Peyer's patch (tissue), 4 donors: Measurements from ENCODE around the gene AQP3.

Experiments
- CTCF ChIP-seq, 6 experiments: fragments of 450-650 bp in 4 of 6; fragments of 200-600 bp in 2 of 6; sonication (generic) in 1 of 6; IDR thresholded peaks; one replicate each; pipeline ENCODE4 v1.5.1; 2017 to 2019; ENCODE audit warnings: antibody characterized with exemption in 6 of 6, mild to moderate bottlenecking in 3 of 6, moderate library complexity in 1 of 6
- POLR2A ChIP-seq, 2 donors: fragments of 450-650 bp; IDR thresholded peaks; one replicate each; pipeline ENCODE4 v1.5.1; 2017; ENCODE audit warnings: antibody characterized with exemption in 2 of 2, mild to moderate bottlenecking in 2 of 2, moderate library complexity in 2 of 2

- TF ChIP-seq CTCF (IDR thresholded peaks at IDR 0.05) = no peak
- TF ChIP-seq POLR2A (IDR thresholded peaks at IDR 0.05) = peak in 1 of 2 donors; percentile 23
Observed at GRCh38 chr9:33434317-33435105, 12.9 kb downstream of the AQP3 start.
